ENCODE data around the gene PALD1. TPM values are rescaled to one million over a fixed set of nuclear protein-coding genes. Genes with fewer than 3 reads are reported as not detected.

The PALD1 gene
- total and polyA plus RNA-seq, 2 of the 13 experiments (the other 11 are each of a cell fraction or from before 2014, with no cell fraction given), result 0.07 to 0.09 TPM

DNA sequence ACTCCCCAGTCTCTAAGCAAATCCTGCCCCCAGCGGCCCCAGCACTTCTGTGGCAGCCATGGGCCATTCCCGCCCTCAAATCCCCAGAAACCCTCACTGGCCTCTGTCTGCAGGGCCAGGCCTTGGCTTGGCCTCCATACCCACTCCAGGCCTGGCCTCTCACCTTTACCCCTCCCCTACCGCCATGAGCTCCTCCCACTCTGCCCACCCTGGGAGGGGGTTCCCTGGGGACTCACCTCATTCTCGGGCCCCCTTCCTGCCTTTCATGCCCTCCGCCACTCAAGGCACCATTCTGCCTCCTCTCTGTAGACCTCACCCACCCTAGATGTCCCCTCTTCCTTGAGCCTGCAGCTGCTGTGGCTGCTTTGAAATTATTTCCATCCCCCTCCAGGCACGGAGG is 83.0 kb downstream of the PALD1 start (continued):
- TF ChIP-seq ZNF704 (CRISPR knock-in tag; IDR thresholded peaks at IDR 0.05; ENCODE audit: borderline replicate concordance), result no peak

GRCh38 chr10:70562036-70562755 is 83.6 kb downstream of the PALD1 start:
- Histone ChIP-seq H2AFZ (ENCODE audit: low read length) (no peak overlapping the region), H3K9me3 (ENCODE audit: low read length) (no peaks in the 10 kb centered on the region), H3K27me3 (ENCODE audit: control insufficient read depth in 1 of 2, insufficient read depth in 2 of 2, low read length in 2 of 2) (peaks cover 2 to 4% of the 10 kb centered on the region in 2 experiments; a peak in 3 of 5 replicates), H4K20me1 (ENCODE audit: insufficient read depth, low read length) (no peaks in the 10 kb centered on the region), H3K79me2 (ENCODE audit: insufficient read depth, low read length) (no peaks in the 10 kb centered on the region), H3K4me3 (replicated peaks in 1 of 3; ENCODE audit: insufficient read depth in 1 of 3, low read depth in 2 of 3, low read length in 3 of 3) (no peak overlapping the region), H3K4me2 (ENCODE audit: low read depth, low read length) (no peak overlapping the region), H3K9ac (ENCODE audit: insufficient read depth, low read depth, low read length) (no peak overlapping the region), H3K36me3 (replicated peaks in 1 of 2; ENCODE audit: control insufficient read depth in 1 of 2, insufficient read depth in 2 of 2, low read length in 2 of 2) (no peaks in the 10 kb centered on the region), H3K27ac (ENCODE audit: extremely low read length, insufficient read depth, low read length) (no peak overlapping the region), H3K4me1 (ENCODE audit: insufficient read depth, low read length) (peaks cover 11% of the 10 kb centered on the region; the same call in 1 of the 2 replicates)
- POLR2A ChIA-PET, result no interaction called here
- no TSS peak for BruUV-seq (replicated peaks)
- ATAC-seq (no peak), FAIRE-seq (no peak), DNase-seq (ENCODE audit: low spot score) (no peak)
- intact Hi-C loops (cut with micrococcal nuclease; ENCODE audit: unreplicated experiment) (no loop called here), in situ Hi-C loops (cut with HindIII; ENCODE audit: extremely low pct_ligation_motif_present, low pct_unique_long_range_greater_than_20kb) (no loop called here)
- WGBS (ENCODE audit: low lambda C conversion rate), result 47% methylated on average over 5 of the region's 15 CpGs
- TF ChIP-seq ZBTB7B (CRISPR knock-in tag; IDR thresholded peaks at IDR 0.05) (no peak), MAFK (conservative IDR thresholded peaks at IDR 0.05 in 1 of 2, IDR thresholded peaks at IDR 0.05 in 1 of 2; ENCODE audit: low read length in 2 of 2) (no peak), ZNF335 (CRISPR knock-in tag; IDR thresholded peaks at IDR 0.05) (no peak), TRIM22 (IDR thresholded peaks at IDR 0.05) (no peak), ARNTL (CRISPR knock-in tag; IDR thresholded peaks at IDR 0.05) (no peak), ZNF530 (CRISPR knock-in tag; IDR thresholded peaks at IDR 0.05; ENCODE audit: low read depth) (no peak), PAF1 (CRISPR knock-in tag; IDR thresholded peaks at IDR 0.05) (no peak), PHF20 (CRISPR knock-in tag; IDR thresholded peaks at IDR 0.05) (no peak), ZNF563 (CRISPR knock-in tag; IDR thresholded peaks at IDR 0.05) (no peak), NRL (CRISPR knock-in tag; IDR thresholded peaks at IDR 0.05; ENCODE audit: borderline replicate concordance) (no peak), ELF1 (CRISPR knock-in tag; IDR thresholded peaks at IDR 0.05) (no peak)
- TF ChIP-seq, protein P1, sequence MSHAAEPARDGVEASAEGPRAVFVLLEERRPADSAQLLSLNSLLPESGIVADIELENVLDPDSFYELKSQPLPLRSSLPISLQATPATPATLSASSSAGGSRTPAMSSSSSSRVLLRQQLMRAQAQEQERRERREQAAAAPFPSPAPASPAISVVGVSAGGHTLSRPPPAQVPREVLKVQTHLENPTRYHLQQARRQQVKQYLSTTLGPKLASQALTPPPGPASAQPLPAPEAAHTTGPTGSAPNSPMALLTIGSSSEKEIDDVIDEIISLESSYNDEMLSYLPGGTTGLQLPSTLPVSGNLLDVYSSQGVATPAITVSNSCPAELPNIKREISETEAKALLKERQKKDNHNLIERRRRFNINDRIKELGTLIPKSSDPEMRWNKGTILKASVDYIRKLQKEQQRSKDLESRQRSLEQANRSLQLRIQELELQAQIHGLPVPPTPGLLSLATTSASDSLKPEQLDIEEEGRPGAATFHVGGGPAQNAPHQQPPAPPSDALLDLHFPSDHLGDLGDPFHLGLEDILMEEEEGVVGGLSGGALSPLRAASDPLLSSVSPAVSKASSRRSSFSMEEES (CRISPR knock-in tag; IDR thresholded peaks at IDR 0.05), result no peak
- CTCF ChIA-PET (ENCODE audit: low intra/inter-chr PET ratio, low total read pairs), result no interaction called here

All from HepG2 (cell line).